Measurements from ENCODE around the gene HID1. TPM values are rescaled to one million over a fixed set of nuclear protein-coding genes. Genes with fewer than 3 reads are reported as not detected.

Gene HID1
- total and polyA plus RNA-seq, 2 experiments from 2014 or later: not detected

GRCh38 chr17:74994440-74994839 lies 21.9 kb upstream of the HID1 start:
- Histone ChIP-seq H3F3A (ENCODE audit: insufficient read depth) (peaks cover 37% of the 10 kb centered on the region), H3K27ac (peak overlapping the region; percentile 65), H3K4me1 (ENCODE audit: insufficient read depth) (peaks cover 38% of the 10 kb centered on the region), H3K27me3 (replicated peaks; ENCODE audit: insufficient read depth) (no peaks in the 10 kb centered on the region), H3K36me3 (ENCODE audit: low read depth) (no peaks in the 10 kb centered on the region), H3K4me2 (ENCODE audit: unreplicated experiment) (no peak overlapping the region), H4K20me1 (ENCODE audit: insufficient read depth) (peaks cover 3% of the 10 kb centered on the region; the same call in 1 of the 2 replicates), H2AFZ (no peak overlapping the region), H3K9me3 (ENCODE audit: low read depth) (no peaks in the 10 kb centered on the region), H3K79me2 (ENCODE audit: insufficient read depth) (peaks cover 89% of the 10 kb centered on the region), H3K9ac (peak overlapping the region; percentile 22; the same call in 1 of the 2 replicates), H3K4me3 (no peak overlapping the region), H3K9me2 (ENCODE audit: insufficient read depth) (no peaks in the 10 kb centered on the region)
- peak; percentile 73 for DNase-seq
- TF ChIP-seq EZH2phosphoT487 (IDR thresholded peaks at IDR 0.05; ENCODE audit: insufficient read depth, low read depth) (no peak), EZH2 (IDR thresholded peaks at IDR 0.05; ENCODE audit: insufficient read depth, poor library complexity, severe bottlenecking) (no peak)
- in situ Hi-C loops (cut with MboI): no loop called here
- 42 to 47% methylated on average over 7 of the region's 7 CpGs for WGBS, 2 experiments (ENCODE audit: low coverage in 1 of 2, low lambda C conversion rate in 2 of 2, missing lambda C conversion rate in 2 of 2)

GRCh38 chr17:74992223-74992622 lies 19.7 kb upstream of the HID1 start:
- no peak overlapping the region for H3K4me2 ChIP-seq (ENCODE audit: unreplicated experiment)
- H3F3A ChIP-seq (ENCODE audit: insufficient read depth): peaks cover 38% of the 10 kb centered on the region
- no peak for DNase-seq
- no peak overlapping the region for H3K27ac ChIP-seq
- H3K79me2 ChIP-seq (ENCODE audit: insufficient read depth): peaks cover 79% of the 10 kb centered on the region
- no peaks in the 10 kb centered on the region for H3K27me3 ChIP-seq (replicated peaks; ENCODE audit: insufficient read depth)
- no peaks in the 10 kb centered on the region for H3K36me3 ChIP-seq (ENCODE audit: low read depth)
- no peak overlapping the region for H3K9ac ChIP-seq
- no peak overlapping the region for H3K4me3 ChIP-seq
- H4K20me1 ChIP-seq (ENCODE audit: insufficient read depth): no peaks in the 10 kb centered on the region
- in situ Hi-C loops (cut with MboI): no loop called here
- H3K4me1 ChIP-seq (ENCODE audit: insufficient read depth): peaks cover 44% of the 10 kb centered on the region
- WGBS, 2 experiments (ENCODE audit: low coverage in 1 of 2, low lambda C conversion rate in 2 of 2, missing lambda C conversion rate in 2 of 2): 90 to 93% methylated on average over 2 of the region's 2 CpGs
- H3K9me2 ChIP-seq (ENCODE audit: insufficient read depth): no peaks in the 10 kb centered on the region
- no peak overlapping the region for H2AFZ ChIP-seq
- no peaks in the 10 kb centered on the region for H3K9me3 ChIP-seq (ENCODE audit: low read depth)
- TF ChIP-seq EZH2phosphoT487 (IDR thresholded peaks at IDR 0.05; ENCODE audit: insufficient read depth, low read depth) (no peak), EZH2 (IDR thresholded peaks at IDR 0.05; ENCODE audit: insufficient read depth, poor library complexity, severe bottlenecking) (no peak)

GRCh38 chr17:74990581-74991105 lies 18.1 kb upstream of the HID1 start:
- no peaks in the 10 kb centered on the region for H3K27me3 ChIP-seq (replicated peaks; ENCODE audit: insufficient read depth)
- no peak for DNase-seq
- H3K9me2 ChIP-seq (ENCODE audit: insufficient read depth): no peaks in the 10 kb centered on the region
- in situ Hi-C loops (cut with MboI): no loop called here
- H3K4me1 ChIP-seq (ENCODE audit: insufficient read depth): peaks cover 44% of the 10 kb centered on the region
- no peaks in the 10 kb centered on the region for H3K9me3 ChIP-seq (ENCODE audit: low read depth)
- peaks cover 43% of the 10 kb centered on the region for H3F3A ChIP-seq (ENCODE audit: insufficient read depth)
- no peak overlapping the region for H3K9ac ChIP-seq
- no peak for TF ChIP-seq EZH2 (IDR thresholded peaks at IDR 0.05; ENCODE audit: insufficient read depth, poor library complexity, severe bottlenecking)
- no peak for TF ChIP-seq EZH2phosphoT487 (IDR thresholded peaks at IDR 0.05; ENCODE audit: insufficient read depth, low read depth)
- no peaks in the 10 kb centered on the region for H3K36me3 ChIP-seq (ENCODE audit: low read depth)
- H3K4me2 ChIP-seq (ENCODE audit: unreplicated experiment): no peak overlapping the region
- H2AFZ ChIP-seq: no peak overlapping the region
- H4K20me1 ChIP-seq (ENCODE audit: insufficient read depth): no peaks in the 10 kb centered on the region
- 93 to 94% methylated on average over 9 to 10 of the region's 10 CpGs for WGBS, 2 experiments (ENCODE audit: low coverage in 1 of 2, low lambda C conversion rate in 2 of 2, missing lambda C conversion rate in 2 of 2)
- peaks cover 63% of the 10 kb centered on the region for H3K79me2 ChIP-seq (ENCODE audit: insufficient read depth)
- no peak overlapping the region for H3K27ac ChIP-seq
- no peak overlapping the region for H3K4me3 ChIP-seq

DNA sequence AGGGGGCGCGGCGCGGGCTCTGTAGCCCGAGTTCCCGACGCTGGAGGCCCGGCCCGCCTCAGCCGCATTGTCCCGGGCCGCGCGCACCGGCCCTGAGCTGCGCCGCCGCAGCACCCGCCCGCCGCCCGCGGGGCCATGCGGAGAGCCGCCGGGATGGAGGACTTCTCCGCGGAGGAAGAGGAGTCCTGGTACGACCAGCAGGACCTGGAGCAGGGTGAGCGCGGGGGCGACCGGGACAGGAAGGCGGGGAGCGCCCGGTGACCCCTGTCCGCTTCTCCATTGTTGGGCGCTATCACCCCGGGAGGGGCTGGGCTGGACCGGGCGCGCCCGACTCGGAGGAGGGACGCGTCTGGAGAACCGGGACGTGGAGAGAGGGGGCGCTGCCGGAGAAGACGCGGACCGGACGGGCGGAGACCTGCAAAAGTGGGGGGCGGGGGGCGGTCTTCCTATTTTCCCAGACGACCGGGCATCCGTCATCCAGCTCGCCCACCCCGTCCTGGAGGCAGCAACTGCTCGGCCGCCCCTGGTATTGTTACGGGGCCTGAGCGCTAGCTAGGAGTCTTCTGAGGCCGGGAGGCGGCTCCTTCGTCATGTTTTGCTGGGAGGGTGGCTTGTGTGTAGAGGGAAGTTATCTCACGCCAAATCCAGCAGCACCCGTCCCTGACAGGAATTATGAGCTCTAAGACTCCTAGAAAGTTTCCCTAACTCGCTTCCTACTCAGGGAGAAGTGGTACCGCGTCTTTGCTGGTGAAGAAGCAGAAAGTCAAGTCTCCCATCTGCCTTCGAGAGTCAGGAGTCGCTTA lies 15.6 kb upstream of the HID1 start:
- 0 to 1% methylated on average over 63 to 70 of the region's 76 CpGs for WGBS, 2 experiments (ENCODE audit: low coverage in 1 of 2, low lambda C conversion rate in 2 of 2, missing lambda C conversion rate in 2 of 2)
- Histone ChIP-seq H2AFZ (peak overlapping the region; percentile 71), H3K4me1 (ENCODE audit: insufficient read depth) (peaks cover 19% of the 10 kb centered on the region), H3K27ac (peak overlapping the region; percentile 100), H3K9me2 (ENCODE audit: insufficient read depth) (no peaks in the 10 kb centered on the region), H4K20me1 (ENCODE audit: insufficient read depth) (no peaks in the 10 kb centered on the region), H3K9me3 (ENCODE audit: low read depth) (no peaks in the 10 kb centered on the region), H3K4me3 (peak overlapping the region; percentile 88), H3K27me3 (replicated peaks; ENCODE audit: insufficient read depth) (no peaks in the 10 kb centered on the region), H3K4me2 (ENCODE audit: unreplicated experiment) (peak overlapping the region; percentile 96), H3F3A (ENCODE audit: insufficient read depth) (peaks cover 21% of the 10 kb centered on the region), H3K9ac (peak overlapping the region; percentile 100), H3K79me2 (ENCODE audit: insufficient read depth) (peaks cover 46% of the 10 kb centered on the region), H3K36me3 (ENCODE audit: low read depth) (no peaks in the 10 kb centered on the region)
- no peak for TF ChIP-seq EZH2phosphoT487 (IDR thresholded peaks at IDR 0.05; ENCODE audit: insufficient read depth, low read depth)
- TF ChIP-seq EZH2 (IDR thresholded peaks at IDR 0.05; ENCODE audit: insufficient read depth, poor library complexity, severe bottlenecking): no peak
- DNase-seq: peak; percentile 92
- in situ Hi-C loops (cut with MboI): no loop called here
